Vagina (tissue), 2 donors: ENCODE measurements around the gene NTM. TPM values are rescaled to one million over a fixed set of nuclear protein-coding genes. Genes with fewer than 3 reads are reported as not detected.

ENCODE experiments used
- DNase-seq, 2 donors: peaks; one replicate each; pipeline ENCODE4 v3.0.0-alpha.2; 2017; ENCODE audit errors: extremely low spot score in 2 of 2
- H3K27ac ChIP-seq: fragments of 200-600 bp; sonication (generic); one replicate; pipeline ENCODE4 v1.5.1; 2019
- H3K27me3 ChIP-seq: fragments of 200-600 bp; sonication (generic); one replicate; pipeline ENCODE4 v1.5.1; 2019
- H3K36me3 ChIP-seq, 2 donors: fragments of 200-600 bp; sonication (generic); one replicate each; pipeline ENCODE4 v1.5.1; 2017 to 2019
- H3K4me1 ChIP-seq: fragments of 200-600 bp; sonication (generic); one replicate; pipeline ENCODE4 v1.5.1; 2019
- H3K4me3 ChIP-seq, 2 donors: fragments of 200-600 bp; sonication (generic); 1 replicate in 1 of 2; 2 replicates in 1 of 2; pipeline ENCODE4 v1.5.1; 2016 to 2019
- H3K9me3 ChIP-seq: fragments of 200-600 bp; sonication (generic); one replicate; pipeline ENCODE4 v1.5.1; 2019
- POLR2A ChIP-seq, 2 donors: fragments of 450-650 bp; IDR thresholded peaks; one replicate each; pipeline ENCODE4 v1.6.1; 2017; ENCODE audit warnings: antibody characterized with exemption in 2 of 2, mild to moderate bottlenecking in 2 of 2, moderate library complexity in 2 of 2
- POLR2AphosphoS5 ChIP-seq, 2 donors: sonication (generic); formaldehyde crosslinking; IDR thresholded peaks; one replicate each; pipeline ENCODE4 v1.9.0; 2017; ENCODE audit warnings: antibody characterized with exemption in 2 of 2, mild to moderate bottlenecking in 2 of 2, low read depth in 1 of 2; ENCODE audit not compliant: insufficient read depth in 1 of 2
- intact Hi-C: fragments of 100-400 bp; cut with DNase I; formaldehyde crosslinking; loops from one replicate; pipeline ENCODE4 v1.15.1; 2023
- total RNA-seq: library from RNA; depleted of rRNA; stranded (reverse); fragments of >200 nt; gene quantifications from one replicate; pipeline ENCODE4 v1.2.3, GENCODE V29; 2016
- TF ChIP-seq, protein P1 (sequence below), 3 experiments: fragments of 450-650 bp in 2 of 3; fragments of 200-600 bp in 1 of 3; sonication (generic) in 1 of 3; IDR thresholded peaks; one replicate each; pipeline ENCODE4 v1.5.1; 2017 to 2019; ENCODE audit warnings: antibody characterized with exemption in 3 of 3, mild to moderate bottlenecking in 2 of 3, moderate library complexity in 2 of 3

The NTM gene
- total RNA-seq, 1 donor from 2014 or later, result 4.2 TPM

- no peak overlapping the region for H3K27ac ChIP-seq
- no peak overlapping the region for H3K4me3 ChIP-seq
- intact Hi-C loops, result loop anchor here (5.0 kb wide), 1 partner anchor 628 kb away; no protein-coding TSS in a partner anchor
- TF ChIP-seq, protein P1, sequence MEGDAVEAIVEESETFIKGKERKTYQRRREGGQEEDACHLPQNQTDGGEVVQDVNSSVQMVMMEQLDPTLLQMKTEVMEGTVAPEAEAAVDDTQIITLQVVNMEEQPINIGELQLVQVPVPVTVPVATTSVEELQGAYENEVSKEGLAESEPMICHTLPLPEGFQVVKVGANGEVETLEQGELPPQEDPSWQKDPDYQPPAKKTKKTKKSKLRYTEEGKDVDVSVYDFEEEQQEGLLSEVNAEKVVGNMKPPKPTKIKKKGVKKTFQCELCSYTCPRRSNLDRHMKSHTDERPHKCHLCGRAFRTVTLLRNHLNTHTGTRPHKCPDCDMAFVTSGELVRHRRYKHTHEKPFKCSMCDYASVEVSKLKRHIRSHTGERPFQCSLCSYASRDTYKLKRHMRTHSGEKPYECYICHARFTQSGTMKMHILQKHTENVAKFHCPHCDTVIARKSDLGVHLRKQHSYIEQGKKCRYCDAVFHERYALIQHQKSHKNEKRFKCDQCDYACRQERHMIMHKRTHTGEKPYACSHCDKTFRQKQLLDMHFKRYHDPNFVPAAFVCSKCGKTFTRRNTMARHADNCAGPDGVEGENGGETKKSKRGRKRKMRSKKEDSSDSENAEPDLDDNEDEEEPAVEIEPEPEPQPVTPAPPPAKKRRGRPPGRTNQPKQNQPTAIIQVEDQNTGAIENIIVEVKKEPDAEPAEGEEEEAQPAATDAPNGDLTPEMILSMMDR (IDR thresholded peaks at IDR 0.05), result no peak
- no peak for TF ChIP-seq POLR2A (IDR thresholded peaks at IDR 0.05)
- no peak for TF ChIP-seq POLR2AphosphoS5 (IDR thresholded peaks at IDR 0.05; ENCODE audit: insufficient read depth in 1 of 2, low read depth in 1 of 2)
- H3K36me3 ChIP-seq, result no peaks in the 10 kb centered on the region
- no peaks in the 10 kb centered on the region for H3K27me3 ChIP-seq
- no peaks in the 10 kb centered on the region for H3K9me3 ChIP-seq
- no peak for DNase-seq
- H3K4me1 ChIP-seq, result no peaks in the 10 kb centered on the region
Observed at GRCh38 chr11:131600628-131601027, 230.2 kb downstream of the NTM start.

- TF ChIP-seq POLR2A (IDR thresholded peaks at IDR 0.05) (no peak), POLR2AphosphoS5 (IDR thresholded peaks at IDR 0.05; ENCODE audit: insufficient read depth in 1 of 2, low read depth in 1 of 2) (no peak)
- TF ChIP-seq, protein P1 (IDR thresholded peaks at IDR 0.05), result no peak
- Histone ChIP-seq H3K4me1 (no peaks in the 10 kb centered on the region), H3K27ac (no peak overlapping the region), H3K4me3 (no peak overlapping the region), H3K9me3 (no peaks in the 10 kb centered on the region), H3K27me3 (no peaks in the 10 kb centered on the region), H3K36me3 (no peaks in the 10 kb centered on the region)
- no peak for DNase-seq
- intact Hi-C loops, result loop anchor here (5.0 kb wide), 1 partner anchor 629 kb away; no protein-coding TSS in a partner anchor
Observed at GRCh38 chr11:131601586-131601985, 231.2 kb downstream of the NTM start.

DNA sequence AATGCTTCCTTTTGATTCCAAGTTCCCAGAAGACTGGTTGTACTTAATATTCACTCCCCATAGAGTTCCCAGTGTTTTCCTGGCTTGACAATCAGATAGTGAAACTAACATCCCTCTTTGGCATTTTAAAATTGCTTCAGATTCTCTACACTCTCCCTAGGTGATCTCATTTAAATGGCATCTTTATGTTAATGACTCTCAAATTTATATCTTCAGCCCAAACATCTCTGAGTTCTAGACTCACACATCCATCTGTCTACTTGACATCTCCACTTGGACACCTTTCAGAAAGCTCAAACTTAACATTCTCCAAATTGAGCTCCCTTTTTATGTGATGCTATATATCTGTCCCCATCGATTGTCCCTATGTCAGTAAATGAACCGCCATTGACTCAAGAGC, 232.0 kb downstream of the NTM start:
- H3K27me3 ChIP-seq, result no peaks in the 10 kb centered on the region
- intact Hi-C loops, result loop anchor here (5.0 kb wide), 1 partner anchor 630 kb away; no protein-coding TSS in a partner anchor
- H3K4me1 ChIP-seq, result no peaks in the 10 kb centered on the region
- no peaks in the 10 kb centered on the region for H3K9me3 ChIP-seq
- TF ChIP-seq POLR2AphosphoS5 (IDR thresholded peaks at IDR 0.05; ENCODE audit: insufficient read depth in 1 of 2, low read depth in 1 of 2) (no peak), POLR2A (IDR thresholded peaks at IDR 0.05) (no peak)
- TF ChIP-seq, protein P1 (IDR thresholded peaks at IDR 0.05), result no peak
- no peak overlapping the region for H3K27ac ChIP-seq
- H3K36me3 ChIP-seq, result no peaks in the 10 kb centered on the region
- no peak overlapping the region for H3K4me3 ChIP-seq
- DNase-seq, result no peak

DNA sequence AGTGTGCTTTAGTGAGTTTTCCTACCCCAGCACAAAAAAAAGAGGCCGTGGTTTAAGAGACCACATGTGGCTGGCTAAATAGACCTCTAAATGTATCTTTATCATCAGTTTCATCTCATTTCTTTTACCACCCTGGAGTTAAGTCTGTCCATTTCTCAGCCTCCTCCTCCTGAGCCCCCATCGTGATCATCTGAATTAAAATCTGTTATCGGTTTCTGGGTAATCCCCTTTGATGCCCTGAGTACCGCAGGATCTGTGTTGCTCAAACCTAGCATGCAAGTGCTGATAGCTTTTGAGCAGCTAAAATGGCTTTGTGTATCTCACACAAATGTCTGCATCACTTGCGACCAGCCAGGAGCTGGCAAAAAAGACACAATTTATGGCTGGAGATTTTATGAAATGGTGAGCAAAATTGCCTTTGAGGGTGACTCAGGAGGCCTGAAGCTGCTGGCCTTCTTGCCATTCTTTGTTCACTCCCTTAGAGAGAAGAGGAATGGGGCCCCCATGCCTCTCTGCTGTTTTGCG, 236.5 kb downstream of the NTM start:
- H3K27ac ChIP-seq, result no peak overlapping the region
- TF ChIP-seq, protein P1 (IDR thresholded peaks at IDR 0.05), result no peak
- TF ChIP-seq POLR2A (IDR thresholded peaks at IDR 0.05) (no peak), POLR2AphosphoS5 (IDR thresholded peaks at IDR 0.05; ENCODE audit: insufficient read depth in 1 of 2, low read depth in 1 of 2) (no peak)
- no peaks in the 10 kb centered on the region for H3K36me3 ChIP-seq
- no peaks in the 10 kb centered on the region for H3K9me3 ChIP-seq
- intact Hi-C loops, result no loop called here
- no peak for DNase-seq
- H3K27me3 ChIP-seq, result no peaks in the 10 kb centered on the region
- H3K4me1 ChIP-seq, result no peaks in the 10 kb centered on the region
- no peak overlapping the region for H3K4me3 ChIP-seq

GRCh38 chr11:131609337-131609736, 238.9 kb downstream of the NTM start:
- Histone ChIP-seq H3K27me3 (no peaks in the 10 kb centered on the region), H3K9me3 (no peaks in the 10 kb centered on the region), H3K4me3 (no peak overlapping the region), H3K4me1 (no peaks in the 10 kb centered on the region), H3K36me3 (no peaks in the 10 kb centered on the region), H3K27ac (no peak overlapping the region)
- TF ChIP-seq, protein P1 (IDR thresholded peaks at IDR 0.05), result no peak
- TF ChIP-seq POLR2AphosphoS5 (IDR thresholded peaks at IDR 0.05; ENCODE audit: insufficient read depth in 1 of 2, low read depth in 1 of 2) (no peak), POLR2A (IDR thresholded peaks at IDR 0.05) (no peak)
- DNase-seq, result no peak
- intact Hi-C loops, result no loop called here
